SH-SY5Y (cell line): ENCODE measurements around the gene KMT2B.

Source experiments
- GATA2 ChIP-seq: IDR thresholded peaks from 2 replicates; pipeline ENCODE4 v1.6.1; 2011; ENCODE audit warnings: mild to moderate bottlenecking, low read depth, low read length
- GATA3 ChIP-seq: IDR thresholded peaks from 2 replicates; pipeline ENCODE4 v1.6.1; 2011; ENCODE audit warnings: low read depth, mild to moderate bottlenecking, low read length, moderate library complexity

DNA sequence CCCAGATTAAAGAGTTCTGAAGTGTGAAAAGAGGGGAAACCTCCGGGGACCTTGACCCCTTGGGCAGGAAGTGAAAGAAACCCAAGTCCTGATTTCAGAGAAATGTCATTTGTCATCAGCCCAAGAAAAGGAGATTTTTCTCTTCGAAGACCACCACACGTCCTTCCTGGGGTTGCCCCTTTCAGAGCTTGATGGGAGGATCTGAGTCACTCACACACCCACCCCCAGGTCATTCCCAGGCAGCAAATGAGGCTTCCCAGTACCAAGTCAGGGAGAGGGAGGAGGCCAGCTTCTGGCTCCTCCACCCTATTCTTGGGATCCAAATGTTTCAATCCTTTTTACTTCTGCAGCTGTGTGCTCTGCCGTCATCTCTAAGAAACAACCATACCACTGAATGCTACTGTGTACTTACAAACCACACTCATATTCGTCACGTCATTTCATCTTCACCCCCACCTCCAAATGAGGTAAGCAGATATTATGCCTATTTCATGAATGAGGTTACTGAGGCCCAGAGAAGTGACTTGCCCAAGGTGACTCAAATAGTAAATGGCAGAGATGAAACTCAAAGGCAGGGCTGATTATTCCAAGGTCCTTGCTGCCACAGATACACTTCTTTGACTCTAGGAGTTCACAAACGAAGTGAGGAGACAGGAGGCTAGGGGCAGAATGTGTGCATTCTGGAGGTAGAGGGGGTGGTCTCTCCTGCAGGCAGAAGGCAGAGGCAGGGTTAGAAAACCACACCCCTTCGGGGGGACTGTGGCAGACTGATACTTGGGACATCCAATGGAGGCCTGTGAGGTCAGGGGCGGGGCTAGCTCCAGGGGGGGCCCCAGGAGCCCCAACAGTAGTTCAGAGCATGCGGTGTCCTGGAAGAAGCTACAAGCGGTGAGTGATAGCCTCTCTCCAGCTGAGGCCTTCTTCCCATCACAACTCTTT is 5.0 kb upstream of the KMT2B start:
- TF ChIP-seq GATA2 (no peak), GATA3 (no peak)
